Measurements from ENCODE around the gene DPEP3. TPM values are rescaled to one million over a fixed set of nuclear protein-coding genes. Genes with fewer than 3 reads are reported as not detected.
A peak's percentile ranks its signal among the peaks of the same experiment; 100 is the strongest.

Gene DPEP3
- polyA plus RNA-seq, 3 donors, result 0.20 to 1.8 (median 0.25) TPM

DNA sequence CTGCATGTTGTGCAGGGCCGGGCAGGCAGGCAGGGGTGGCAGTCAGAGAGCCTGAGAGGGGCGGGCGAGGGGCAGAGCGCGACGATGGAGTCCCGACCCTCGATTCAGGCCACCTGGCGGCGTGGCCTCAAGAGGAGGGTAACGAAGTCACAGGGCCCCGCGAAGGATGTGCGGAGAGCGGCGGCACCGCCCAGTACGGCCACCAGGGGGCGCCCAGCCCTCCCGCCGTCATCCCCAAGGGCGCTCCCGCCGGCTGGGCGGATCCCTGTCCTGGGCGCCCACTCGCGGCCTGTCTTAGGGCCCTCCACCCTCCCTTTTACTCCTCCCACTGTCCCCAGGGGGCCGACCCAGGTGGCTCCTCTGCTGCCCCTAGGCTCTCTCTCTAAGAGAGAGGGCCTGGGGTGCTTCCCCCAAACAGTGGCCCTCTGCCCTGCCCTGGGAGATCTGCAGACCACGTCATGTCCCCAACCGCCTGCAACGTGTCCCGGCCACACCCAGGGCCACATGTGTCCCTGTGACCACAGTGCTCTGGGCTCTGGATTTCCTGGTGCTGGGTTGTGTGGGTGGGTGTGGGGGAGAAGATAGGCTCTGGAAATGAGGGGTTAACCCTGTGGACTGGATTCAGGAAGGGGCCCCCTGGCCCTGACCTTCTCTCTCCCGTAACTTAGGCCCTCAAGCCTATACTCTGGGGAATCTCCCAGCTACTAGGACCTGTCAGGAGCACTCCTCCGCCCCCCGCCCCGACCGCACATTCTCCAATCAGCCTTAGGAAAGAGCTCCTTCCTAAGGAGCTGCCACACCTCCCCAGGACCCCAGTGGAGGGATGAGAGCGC is 13.1 kb upstream of the DPEP3 start:
- 2% methylated on average over 32 of the region's 39 CpGs for WGBS (ENCODE audit: insufficient coverage)
- Histone ChIP-seq H3K4me1 (ENCODE audit: control insufficient read depth in 1 of 2, insufficient read depth in 2 of 2, low read length in 2 of 2) (peaks cover 63 to 70% of the 10 kb centered on the region in 2 donors), H3K4me3 (replicated peaks in 1 of 3; ENCODE audit: low read depth in 2 of 3, low read length in 3 of 3) (peak overlapping the region; percentile 2 to 50 (median 42)), H3K27ac (ENCODE audit: low read depth in 1 of 2, low read length in 2 of 2) (peak overlapping the region; percentile 85 to 97), H3K27me3 (ENCODE audit: control insufficient read depth in 2 of 2, insufficient read depth in 2 of 2, low read length in 2 of 2) (no peaks in the 10 kb centered on the region), H3K36me3 (replicated peaks in 1 of 2; ENCODE audit: control insufficient read depth in 1 of 2, insufficient read depth in 2 of 2, low read length in 2 of 2) (peaks cover 22 to 34% of the 10 kb centered on the region in 2 donors), H4K20me1 (ENCODE audit: insufficient read depth, low read length) (peaks cover 34% of the 10 kb centered on the region), H3K4me2 (replicated peaks; ENCODE audit: extremely low read depth, low read length, poor library complexity, severe bottlenecking) (peak overlapping the region; percentile 64), H3K9me3 (replicated peaks in 1 of 2; ENCODE audit: control insufficient read depth in 1 of 2, insufficient read depth in 1 of 2, low read length in 2 of 2) (peaks cover 0 to 2% of the 10 kb centered on the region in 2 donors), H3K79me2 (ENCODE audit: insufficient read depth, low read length) (peaks cover 44% of the 10 kb centered on the region), H3K9ac (ENCODE audit: insufficient read depth, low read length, poor library complexity, severe bottlenecking) (peak overlapping the region; percentile 63), H2AFZ (ENCODE audit: insufficient read depth, low read depth, low read length, poor library complexity, severe bottlenecking) (peak overlapping the region; percentile 61)
- peaks cover 56% of the 10 kb centered on the region for H3K4me1 Mint-ChIP-seq
- DNase-seq, result peak; percentile 77 to 90 (median 88)
- no peaks in the 10 kb centered on the region for H3K27me3 Mint-ChIP-seq (ENCODE audit: low read depth in 3 of 3)
- H3K36me3 Mint-ChIP-seq, result peaks cover 32 to 52% of the 10 kb centered on the region in 2 donors
- intact Hi-C loops (cut with micrococcal nuclease), result loop anchor here (1.0 to 2.0 kb wide), 3 partner anchors 15 to 47 kb away; partner anchors contain the start of genes DDX28 (in 1 of the 2) and DUS2 (in 1 of the 2)
- H3K4me3 Mint-ChIP-seq, result peak overlapping the region; percentile 78 to 92
- peak overlapping the region; percentile 98 to 100 (median 100) for H3K27ac Mint-ChIP-seq
- TF ChIP-seq, protein P1, sequence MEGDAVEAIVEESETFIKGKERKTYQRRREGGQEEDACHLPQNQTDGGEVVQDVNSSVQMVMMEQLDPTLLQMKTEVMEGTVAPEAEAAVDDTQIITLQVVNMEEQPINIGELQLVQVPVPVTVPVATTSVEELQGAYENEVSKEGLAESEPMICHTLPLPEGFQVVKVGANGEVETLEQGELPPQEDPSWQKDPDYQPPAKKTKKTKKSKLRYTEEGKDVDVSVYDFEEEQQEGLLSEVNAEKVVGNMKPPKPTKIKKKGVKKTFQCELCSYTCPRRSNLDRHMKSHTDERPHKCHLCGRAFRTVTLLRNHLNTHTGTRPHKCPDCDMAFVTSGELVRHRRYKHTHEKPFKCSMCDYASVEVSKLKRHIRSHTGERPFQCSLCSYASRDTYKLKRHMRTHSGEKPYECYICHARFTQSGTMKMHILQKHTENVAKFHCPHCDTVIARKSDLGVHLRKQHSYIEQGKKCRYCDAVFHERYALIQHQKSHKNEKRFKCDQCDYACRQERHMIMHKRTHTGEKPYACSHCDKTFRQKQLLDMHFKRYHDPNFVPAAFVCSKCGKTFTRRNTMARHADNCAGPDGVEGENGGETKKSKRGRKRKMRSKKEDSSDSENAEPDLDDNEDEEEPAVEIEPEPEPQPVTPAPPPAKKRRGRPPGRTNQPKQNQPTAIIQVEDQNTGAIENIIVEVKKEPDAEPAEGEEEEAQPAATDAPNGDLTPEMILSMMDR (IDR thresholded peaks at IDR 0.05), result peak; percentile 98
- H3K9me3 Mint-ChIP-seq, result no peaks in the 10 kb centered on the region

DNA sequence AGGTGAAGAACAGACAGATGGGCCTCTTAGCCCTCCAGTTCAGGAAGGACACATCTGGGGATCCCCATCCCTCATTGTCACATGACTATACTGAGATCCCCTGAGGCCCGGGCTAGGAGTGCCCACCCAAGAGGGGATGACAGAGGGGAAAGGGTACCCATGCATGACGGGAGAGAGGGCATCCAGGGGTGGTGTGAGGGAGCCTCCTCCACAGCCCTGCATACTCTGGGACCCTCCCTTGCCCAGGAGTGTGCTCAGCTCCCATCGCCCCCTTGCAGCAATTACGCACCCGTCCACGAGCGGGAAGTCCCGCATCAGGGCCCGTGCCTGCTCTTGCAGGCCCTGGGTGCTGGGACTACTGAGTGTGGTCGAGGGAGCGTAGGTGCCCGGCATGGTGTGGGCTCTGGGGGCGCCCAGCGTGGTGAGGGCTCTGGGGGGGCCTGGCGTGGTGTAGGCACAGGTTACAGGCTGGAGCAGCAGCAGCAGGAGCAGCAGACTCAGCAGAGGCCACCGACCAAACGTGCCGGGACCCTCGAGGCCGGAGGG is 12.4 kb upstream of the DPEP3 start:
- H3K4me3 Mint-ChIP-seq, result peak overlapping the region in 1 of 2 donors; percentile 51
- H3K4me1 ChIP-seq (ENCODE audit: control insufficient read depth in 1 of 2, insufficient read depth in 2 of 2, low read length in 2 of 2), result peaks cover 58 to 65% of the 10 kb centered on the region in 2 donors
- TF ChIP-seq, protein P1 (IDR thresholded peaks at IDR 0.05), result no peak
- H3K4me1 Mint-ChIP-seq, result peaks cover 60% of the 10 kb centered on the region
- peak overlapping the region; percentile 64 for H3K4me2 ChIP-seq (replicated peaks; ENCODE audit: extremely low read depth, low read length, poor library complexity, severe bottlenecking)
- peak overlapping the region in 4 of 7 donors; percentile 12 to 100 (median 99) for H3K27ac Mint-ChIP-seq
- H3K36me3 Mint-ChIP-seq, result peaks cover 32 to 52% of the 10 kb centered on the region in 2 donors
- H3K9me3 Mint-ChIP-seq, result no peaks in the 10 kb centered on the region
- no peaks in the 10 kb centered on the region for H3K27me3 ChIP-seq (ENCODE audit: control insufficient read depth in 2 of 2, insufficient read depth in 2 of 2, low read length in 2 of 2)
- no peaks in the 10 kb centered on the region for H3K9me3 ChIP-seq (replicated peaks in 1 of 2; ENCODE audit: control insufficient read depth in 1 of 2, insufficient read depth in 1 of 2, low read length in 2 of 2)
- no peak for DNase-seq
- peak overlapping the region; percentile 61 for H2AFZ ChIP-seq (ENCODE audit: insufficient read depth, low read depth, low read length, poor library complexity, severe bottlenecking)
- peak overlapping the region in 1 of 2 donors; percentile 85 for H3K27ac ChIP-seq (ENCODE audit: low read depth in 1 of 2, low read length in 2 of 2)
- 85% methylated on average over 16 of the region's 20 CpGs for WGBS (ENCODE audit: insufficient coverage)
- H3K79me2 ChIP-seq (ENCODE audit: insufficient read depth, low read length), result peaks cover 37% of the 10 kb centered on the region
- peak overlapping the region; percentile 63 for H3K9ac ChIP-seq (ENCODE audit: insufficient read depth, low read length, poor library complexity, severe bottlenecking)
- intact Hi-C loops (cut with micrococcal nuclease), result loop anchor here (1.0 to 2.0 kb wide), 3 partner anchors 16 to 48 kb away; partner anchors contain the start of genes DDX28 (in 1 of the 2) and DUS2 (in 1 of the 2)
- peaks cover 22 to 34% of the 10 kb centered on the region in 2 donors for H3K36me3 ChIP-seq (replicated peaks in 1 of 2; ENCODE audit: control insufficient read depth in 1 of 2, insufficient read depth in 2 of 2, low read length in 2 of 2)
- peak overlapping the region in 2 of 3 experiments; percentile 42 to 50 for H3K4me3 ChIP-seq (replicated peaks in 1 of 3; ENCODE audit: low read depth in 2 of 3, low read length in 3 of 3)
- H4K20me1 ChIP-seq (ENCODE audit: insufficient read depth, low read length), result peaks cover 36% of the 10 kb centered on the region
- no peaks in the 10 kb centered on the region for H3K27me3 Mint-ChIP-seq (ENCODE audit: low read depth in 3 of 3)

Data from CD14-positive monocyte (primary cell).